Psoas muscle (tissue), 8 donors: ENCODE measurements around the gene CFAP57. TPM values are rescaled to one million over a fixed set of nuclear protein-coding genes. Genes with fewer than 3 reads are reported as not detected.

ENCODE experiments used
- ATAC-seq, 4 donors: fragments of 200-7000 bp; cut with Tn5 transposase; one replicate each; pipeline ENCODE4 v1.9.1; 2020; ENCODE audit warnings: moderate library complexity in 3 of 4, mild to moderate bottlenecking in 2 of 4
- DNase-seq, 2 donors: peaks; one replicate each; pipeline ENCODE4 v3.0.0-alpha.2; 2020
- H3K27ac ChIP-seq: fragments of 200-600 bp; one replicate; pipeline ENCODE4 v1.8.0; 2022
- H3K27me3 ChIP-seq, 3 donors: fragments of 200-600 bp in 1 of 3; one replicate each; pipeline versions ENCODE4 v1.6.1 to v1.8.0; 2013 to 2022; ENCODE audit warnings: low read length in 2 of 3, mild to moderate bottlenecking in 2 of 3, moderate library complexity in 1 of 3; ENCODE audit not compliant: insufficient read depth in 3 of 3
- H3K36me3 ChIP-seq, 2 donors: fragments of 200-600 bp in 1 of 2; one replicate each; pipeline versions ENCODE4 v1.6.1 to v1.8.0; 2013 to 2022; ENCODE audit warnings: low read depth in 1 of 2, mild to moderate bottlenecking in 1 of 2, moderate library complexity in 1 of 2; ENCODE audit not compliant: insufficient read depth in 1 of 2
- H3K4me1 ChIP-seq: fragments of 200-600 bp; one replicate; pipeline ENCODE4 v1.8.0; 2022
- H3K4me3 ChIP-seq: fragments of 200-600 bp; one replicate; pipeline ENCODE4 v1.8.0; 2022; ENCODE audit warnings: mild to moderate bottlenecking
- H3K9me3 ChIP-seq: fragments of 200-600 bp; one replicate; pipeline ENCODE4 v1.8.0; 2022
- CTCF ChIP-seq: fragments of 200-600 bp; IDR thresholded peaks from one replicate; pipeline ENCODE4 v1.8.0; 2022; ENCODE audit warnings: antibody characterized with exemption
- WGBS, 3 donors: extraction: QIAGEN DNeasy Blood & Tissue Kit; methylation state at CpG; one replicate each; pipeline versions ENCODE4 v1.1.6 to v1.1.7; 2013; 5-methylcytosine and 5-hydroxymethylcytosine counted together
- intact Hi-C, 2 donors: fragments of 100-400 bp; cut with DNase I; formaldehyde crosslinking; loops; one replicate each; pipeline versions ENCODE4 v1.11.0 to v1.14.2; 2022
- polyA plus RNA-seq, 3 donors: library from polyadenylated mRNA; stranded (reverse); fragments of 200-250 nt; gene quantifications; one replicate each; pipeline ENCODE4 v1.2.3, GENCODE V29; 2013
- total RNA-seq, 4 donors: library from RNA; stranded (reverse); fragmentation: NEBNext Ultra II Directional in 2 of 4; extraction: Animal tissue kit (Norgen Biotek cat#: 25700) in 2 of 4; gene quantifications; one replicate each; pipeline versions ENCODE4 v1.2.1 to v1.2.4, GENCODE V29; 2021 to 2023
- donor health status: healthy with polysubstance abuse.
- donor health status: DM: no; HTN: no; CAD: no; lungs with moderate emphysema.
- donor health status: Bipolar disorder and iron deficiency.
- donor health status: healthy.
- donor health status: DM: yes; HTN: yes; CAD: no.
- donor health status: DM: no; HTN: no; CAD: no.
- donor health status: DM: no; HTN: no; CAD: no.
- donor health status: DM: yes; HTN: yes; CAD: no.

Gene CFAP57
- total and polyA plus RNA-seq, 7 donors = 0.04 to 0.26 (median 0.11) TPM; not detected in 3

GRCh38 chr1:43273708-43274107 lies 101.6 kb downstream of the CFAP57 start:
- no peaks in the 10 kb centered on the region for H3K9me3 ChIP-seq
- no peak for TF ChIP-seq CTCF
- H3K36me3 ChIP-seq = no peaks in the 10 kb centered on the region
- H3K27me3 ChIP-seq = peaks cover 0 to 33% (median 5%) of the 10 kb centered on the region in 3 donors
- DNase-seq (no peak), ATAC-seq (no peak)
- no peak overlapping the region for H3K27ac ChIP-seq
- intact Hi-C loops = no loop called here
- no peaks in the 10 kb centered on the region for H3K4me1 ChIP-seq
- no peak overlapping the region for H3K4me3 ChIP-seq
- WGBS, 3 donors = 80 to 90% (median 86%) methylated on average over 7 of the region's 7 CpGs

GRCh38 chr1:43274125-43274803 lies 102.1 kb downstream of the CFAP57 start:
- no peak overlapping the region for H3K27ac ChIP-seq

GRCh38 chr1:43274804-43275180 lies 102.7 kb downstream of the CFAP57 start:
- Histone ChIP-seq H3K27ac (no peak overlapping the region), H3K4me1 (no peaks in the 10 kb centered on the region), H3K4me3 (no peak overlapping the region), H3K9me3 (no peaks in the 10 kb centered on the region), H3K36me3 (no peaks in the 10 kb centered on the region), H3K27me3 (peaks cover 0 to 33% (median 5%) of the 10 kb centered on the region in 3 donors)
- TF ChIP-seq CTCF = no peak
- ATAC-seq = no peak
- 72 to 87% (median 73%) methylated on average over 8 of the region's 8 CpGs for WGBS, 3 donors
- intact Hi-C loops = no loop called here
- DNase-seq = no peak

More at GRCh38 chr1:43274125-43274803, 102.1 kb downstream of the CFAP57 start:
- peak in 2 of 4 donors; percentile 48 to 52 for ATAC-seq
- no peak for TF ChIP-seq CTCF
- Histone ChIP-seq H3K4me1 (no peaks in the 10 kb centered on the region), H3K4me3 (no peak overlapping the region), H3K36me3 (no peaks in the 10 kb centered on the region), H3K27me3 (peaks cover 0 to 33% (median 5%) of the 10 kb centered on the region in 3 donors), H3K9me3 (no peaks in the 10 kb centered on the region)
- DNase-seq = no peak
- WGBS, 3 donors = 48 to 51% (median 48%) methylated on average over 11 of the region's 11 CpGs
- intact Hi-C loops = no loop called here

- H3K27ac ChIP-seq = no peak overlapping the region
- ATAC-seq (no peak), DNase-seq (no peak)
- H3K36me3 ChIP-seq = no peaks in the 10 kb centered on the region
- intact Hi-C loops = no loop called here
- H3K9me3 ChIP-seq = no peaks in the 10 kb centered on the region
- no peak for TF ChIP-seq CTCF
- peaks cover 0 to 24% (median 2%) of the 10 kb centered on the region in 3 donors for H3K27me3 ChIP-seq
- 63 to 75% (median 66%) methylated on average over 12 of the region's 12 CpGs for WGBS, 3 donors
- no peak overlapping the region for H3K4me3 ChIP-seq
- H3K4me1 ChIP-seq = no peaks in the 10 kb centered on the region
Observed at GRCh38 chr1:43275826-43276620, 103.9 kb downstream of the CFAP57 start.
